ENCODE measurements around the gene DDB1. TPM values are rescaled to one million over a fixed set of nuclear protein-coding genes. Genes with fewer than 3 reads are reported as not detected.

The DDB1 gene
- 10 to 100 TPM; 70.6 to 91.0 TPM for total RNA-seq

GRCh38 chr11:61332797-61333549, at the start of gene DDB1, which contains the start of gene TKFC:
Gene DDB1, minus strand, starts transcription at chr11:61333105. Its CDS starts 137 bp downstream, at chr11:61332968.
Gene TKFC, plus strand, starts transcription at chr11:61333228. Its CDS starts 1,501 bp downstream, at chr11:61334729.
- intact Hi-C loops (cut with DNase I), result no loop called here
- peaks cover 50% of the 10 kb centered on the region for H3K4me1 ChIP-seq
- H3K4me3 ChIP-seq, result peak within 1 kb of the TSS; percentile 91 to 97
- H3K27me3 ChIP-seq, result no peaks in the 10 kb centered on the region
- H3K36me3 ChIP-seq (replicated peaks in 1 of 2; ENCODE audit: insufficient read depth in 1 of 2, low read depth in 2 of 2), result peaks cover 0 to 8% of the 10 kb centered on the region in 2 donors
- no peaks in the 10 kb centered on the region for H3K9me3 ChIP-seq
- ATAC-seq, result peak; percentile 95
- WGBS, 2 donors, result 0% methylated on average over 32 to 79 of the region's 81 CpGs
- DNase-seq, result peak; percentile 94 to 97 (median 96)
- peak within 1 kb of the TSS; percentile 89 to 90 (median 90) for H3K27ac ChIP-seq
- TF ChIP-seq CTCF (IDR thresholded peaks at IDR 0.05) (peak in 1 of 7 experiments; percentile 27), POLR2A (IDR thresholded peaks at IDR 0.05) (peak; percentile 73 to 92 (median 85))

- no peaks in the 10 kb centered on the region for H3K9me3 ChIP-seq
- no peak for DNase-seq
- H3K36me3 ChIP-seq (replicated peaks in 1 of 2; ENCODE audit: insufficient read depth in 1 of 2, low read depth in 2 of 2), result no peaks in the 10 kb centered on the region
- H3K4me1 ChIP-seq, result no peaks in the 10 kb centered on the region
- TF ChIP-seq CTCF (IDR thresholded peaks at IDR 0.05), result no peak
- TF ChIP-seq POLR2A (IDR thresholded peaks at IDR 0.05), result no peak
- H3K27me3 ChIP-seq, result no peaks in the 10 kb centered on the region
- intact Hi-C loops (cut with DNase I), result loop anchor here (5.0 to 10.0 kb wide), 2 partner anchors 39 to 126 kb away; no protein-coding TSS in a partner anchor
- H3K27ac ChIP-seq, result no peak overlapping the region
- H3K4me3 ChIP-seq, result no peak overlapping the region
- ATAC-seq, result no peak
- 88 to 94% methylated on average over 9 of the region's 9 CpGs for WGBS, 2 donors
Observed at GRCh38 chr11:61380884-61381283, 48.0 kb upstream of the DDB1 start.

GRCh38 chr11:61378713-61379313, 45.9 kb upstream of the DDB1 start:
- Histone ChIP-seq H3K4me3 (no peak overlapping the region), H3K4me1 (no peaks in the 10 kb centered on the region), H3K27me3 (no peaks in the 10 kb centered on the region), H3K9me3 (no peaks in the 10 kb centered on the region), H3K27ac (no peak overlapping the region), H3K36me3 (replicated peaks in 1 of 2; ENCODE audit: insufficient read depth in 1 of 2, low read depth in 2 of 2) (no peaks in the 10 kb centered on the region)
- no peak for TF ChIP-seq POLR2A (IDR thresholded peaks at IDR 0.05)
- no peak for TF ChIP-seq CTCF (IDR thresholded peaks at IDR 0.05)
- 78 to 99% methylated on average over 5 of the region's 5 CpGs for WGBS, 2 donors
- peak in 1 of 4 donors; percentile 44 for DNase-seq
- peak; percentile 56 for ATAC-seq
- intact Hi-C loops (cut with DNase I), result no loop called here

GRCh38 chr11:61377461-61378160, 44.7 kb upstream of the DDB1 start:
- WGBS, 2 donors, result 89 to 91% methylated on average over 6 of the region's 6 CpGs
- intact Hi-C loops (cut with DNase I), result no loop called here
- no peak for ATAC-seq

More at GRCh38 chr11:61377461-61378160, 44.7 kb upstream of the DDB1 start:
- H3K27me3 ChIP-seq, result no peaks in the 10 kb centered on the region
- no peak overlapping the region for H3K27ac ChIP-seq
- H3K4me3 ChIP-seq, result no peak overlapping the region
- TF ChIP-seq POLR2A (IDR thresholded peaks at IDR 0.05), result no peak
- no peak for TF ChIP-seq CTCF (IDR thresholded peaks at IDR 0.05)
- no peak for DNase-seq
- H3K9me3 ChIP-seq, result no peaks in the 10 kb centered on the region
- H3K4me1 ChIP-seq, result no peaks in the 10 kb centered on the region
- H3K36me3 ChIP-seq (replicated peaks in 1 of 2; ENCODE audit: insufficient read depth in 1 of 2, low read depth in 2 of 2), result no peaks in the 10 kb centered on the region
